ENCODE measurements around the gene ERCC8.

GRCh38 chr5:60959156-60959555 is 14.3 kb upstream of the ERCC8 start:
- TF ChIP-seq CTCF (conservative IDR thresholded peaks at IDR 0.05; ENCODE audit: low read length) (peak; percentile 57), EZH2phosphoT487 (IDR thresholded peaks at IDR 0.05; ENCODE audit: borderline replicate concordance) (no peak)
